ENCODE results near the gene SKI. TPM values are rescaled to one million over a fixed set of nuclear protein-coding genes. Genes with fewer than 3 reads are reported as not detected.

Gene SKI
- total RNA-seq, 2 donors from 2014 or later = 135 to 138 TPM

GRCh38 chr1:2273401-2274090, 45.4 kb downstream of the SKI start:
- ATAC-seq (ENCODE audit: insufficient number of reproducible peaks, low FRiP score, low read depth) (no peak), DNase-seq (ENCODE audit: low spot score) (no peak)
- peaks cover 87 to 98% of the 10 kb centered on the region in 2 donors for H3K4me1 ChIP-seq (ENCODE audit: control insufficient read depth in 1 of 2, low read depth in 2 of 2)
- H3K4me3 ChIP-seq = peak overlapping the region; percentile 28
- H3K27ac ChIP-seq = peak overlapping the region; percentile 70 to 75
- no peaks in the 10 kb centered on the region for H3K9me3 ChIP-seq
- TF ChIP-seq CTCF (IDR thresholded peaks at IDR 0.05) = no peak
- no peaks in the 10 kb centered on the region for H3K36me3 ChIP-seq
- H3K27me3 ChIP-seq (replicated peaks; ENCODE audit: insufficient read depth) = no peaks in the 10 kb centered on the region

- Histone ChIP-seq H3K9me3 (no peaks in the 10 kb centered on the region), H3K36me3 (no peaks in the 10 kb centered on the region), H3K27ac (peak overlapping the region; percentile 70 to 75), H3K4me1 (ENCODE audit: control insufficient read depth in 1 of 2, low read depth in 2 of 2) (peaks cover 87 to 100% of the 10 kb centered on the region in 2 donors), H3K4me3 (peak overlapping the region; percentile 18), H3K27me3 (replicated peaks; ENCODE audit: insufficient read depth) (no peaks in the 10 kb centered on the region)
- no peak for TF ChIP-seq CTCF (IDR thresholded peaks at IDR 0.05)
- DNase-seq (ENCODE audit: low spot score) = no peak
- ATAC-seq (ENCODE audit: insufficient number of reproducible peaks, low FRiP score, low read depth) = no peak
These were observed 46.3 kb downstream of the SKI start for GRCh38 chr1:2274231-2274928.

- no peak overlapping the region for H3K4me3 ChIP-seq
- DNase-seq (ENCODE audit: low spot score) (no peak), ATAC-seq (ENCODE audit: insufficient number of reproducible peaks, low FRiP score, low read depth) (no peak)
- no peaks in the 10 kb centered on the region for H3K36me3 ChIP-seq
- no peaks in the 10 kb centered on the region for H3K27me3 ChIP-seq (replicated peaks; ENCODE audit: insufficient read depth)
- peaks cover 91 to 100% of the 10 kb centered on the region in 2 donors for H3K4me1 ChIP-seq (ENCODE audit: control insufficient read depth in 1 of 2, low read depth in 2 of 2)
- H3K9me3 ChIP-seq = no peaks in the 10 kb centered on the region
- peak overlapping the region; percentile 70 to 75 for H3K27ac ChIP-seq
- TF ChIP-seq CTCF (IDR thresholded peaks at IDR 0.05) = no peak
These were observed 46.9 kb downstream of the SKI start for GRCh38 chr1:2274929-2275475.

GRCh38 chr1:2275796-2276536, 47.8 kb downstream of the SKI start:
- Histone ChIP-seq H3K9me3 (no peaks in the 10 kb centered on the region), H3K27ac (peak overlapping the region; percentile 70 to 75), H3K27me3 (replicated peaks; ENCODE audit: insufficient read depth) (no peaks in the 10 kb centered on the region), H3K4me1 (ENCODE audit: control insufficient read depth in 1 of 2, low read depth in 2 of 2) (peaks cover 82 to 93% of the 10 kb centered on the region in 2 donors), H3K4me3 (peak overlapping the region; percentile 7), H3K36me3 (no peaks in the 10 kb centered on the region)
- ATAC-seq (ENCODE audit: insufficient number of reproducible peaks, low FRiP score, low read depth) = no peak
- DNase-seq (ENCODE audit: low spot score) = no peak
- TF ChIP-seq CTCF (IDR thresholded peaks at IDR 0.05) = no peak

Data from thoracic aorta (tissue), 2 donors.